ENCODE data around the gene WDR48.

Gene WDR48

GRCh38 chr3:39124876-39125840 is 73.3 kb downstream of the WDR48 start:
- no peak for DNase-seq

- DNase-seq: no peak
Observed at GRCh38 chr3:39125841-39126500, 74.2 kb downstream of the WDR48 start.

- DNase-seq: peak in 1 of 2 donors; percentile 38
Observed at GRCh38 chr3:39126532-39127071, 74.8 kb downstream of the WDR48 start.

- DNase-seq: no peak
Observed at GRCh38 chr3:39127269-39127907, 75.6 kb downstream of the WDR48 start.

GRCh38 chr3:39127908-39128304 is 76.1 kb downstream of the WDR48 start:
- DNase-seq: no peak

GRCh38 chr3:39128951-39129350 is 77.1 kb downstream of the WDR48 start:
- no peak for DNase-seq

- DNase-seq: no peak
Observed at GRCh38 chr3:39130026-39130425, 78.2 kb downstream of the WDR48 start.

GRCh38 chr3:39130693-39131265 is 79.0 kb downstream of the WDR48 start:
- no peak for DNase-seq

GRCh38 chr3:39132096-39133092 is 80.6 kb downstream of the WDR48 start:
- no peak for DNase-seq

GRCh38 chr3:39133093-39133490 is 81.3 kb downstream of the WDR48 start:
- DNase-seq: no peak

- DNase-seq: no peak
Observed at GRCh38 chr3:39133822-39134221, 82.0 kb downstream of the WDR48 start.

- DNase-seq: no peak
Observed at GRCh38 chr3:39134305-39134704, 82.5 kb downstream of the WDR48 start.

- no peak for DNase-seq
Observed at GRCh38 chr3:39135170-39135805, 83.5 kb downstream of the WDR48 start.

- DNase-seq: no peak
Observed at GRCh38 chr3:39136533-39137434, 85.0 kb downstream of the WDR48 start.

- DNase-seq: no peak
Observed at GRCh38 chr3:39137435-39137936, 85.7 kb downstream of the WDR48 start.

GRCh38 chr3:39137991-39138803 is 86.4 kb downstream of the WDR48 start:
- DNase-seq: no peak

- DNase-seq: no peak
Observed at GRCh38 chr3:39138804-39139415, 87.1 kb downstream of the WDR48 start.

- DNase-seq: no peak
Observed at GRCh38 chr3:39139442-39139841, 87.6 kb downstream of the WDR48 start.
